ENCODE results near the gene CST1. TPM values are rescaled to one million over a fixed set of nuclear protein-coding genes. Genes with fewer than 3 reads are reported as not detected.
"Not testable (repeated sequence)": the region's sequence is repeated elsewhere in the genome, so short reads cannot be mapped to it uniquely, and the experiment has no call there.

The CST1 gene
- total and polyA plus RNA-seq, 4 donors = not detected

- Histone ChIP-seq H3K4me3 (no peak overlapping the region), H3K27ac (ENCODE audit: low read depth in 1 of 2, low read length in 1 of 2) (no peak overlapping the region), H3K9me3 (ENCODE audit: control insufficient read depth in 4 of 4, insufficient read depth in 3 of 4, low read length in 3 of 4) (peaks cover 0 to 7% (median 0%) of the 10 kb centered on the region in 4 donors), H3K9ac (ENCODE audit: insufficient read depth in 1 of 2, low read length in 2 of 2) (no peak overlapping the region), H3K4me1 (ENCODE audit: control insufficient read depth in 5 of 5, insufficient read depth in 5 of 5, low read length in 5 of 5) (no peaks in the 10 kb centered on the region), H3K36me3 (ENCODE audit: control insufficient read depth in 4 of 4, insufficient read depth in 4 of 4, low read length in 4 of 4) (no peaks in the 10 kb centered on the region), H3K27me3 (ENCODE audit: control insufficient read depth in 3 of 3, insufficient read depth in 3 of 3, low read length in 2 of 3) (no peaks in the 10 kb centered on the region)
- DNase-seq (no peak), ATAC-seq (ENCODE audit: insufficient read depth, low FRiP score) (no peak)
- 90 to 92% methylated on average over 4 to 5 of the region's 5 CpGs for WGBS, 2 donors
- TF ChIP-seq CTCF (IDR thresholded peaks at IDR 0.05; ENCODE audit: control extremely low read depth, extremely low read depth) = no peak
Measured at GRCh38 chr20:23765578-23765977, 14.8 kb upstream of the CST1 start.

GRCh38 chr20:23764630-23765029 lies 13.9 kb upstream of the CST1 start:
- H3K36me3 ChIP-seq (ENCODE audit: control insufficient read depth in 4 of 4, insufficient read depth in 4 of 4, low read length in 4 of 4); H3K9me3 ChIP-seq (ENCODE audit: control insufficient read depth in 4 of 4, insufficient read depth in 3 of 4, low read length in 3 of 4); ATAC-seq (ENCODE audit: insufficient read depth, low FRiP score); H3K4me1 ChIP-seq (ENCODE audit: control insufficient read depth in 5 of 5, insufficient read depth in 5 of 5, low read length in 5 of 5); H3K9ac ChIP-seq (ENCODE audit: insufficient read depth in 1 of 2, low read length in 2 of 2); H3K27me3 ChIP-seq (ENCODE audit: control insufficient read depth in 3 of 3, insufficient read depth in 3 of 3, low read length in 2 of 3); DNase-seq; H3K4me3 ChIP-seq; H3K27ac ChIP-seq (ENCODE audit: low read depth in 1 of 2, low read length in 1 of 2): not testable (repeated sequence)
- 23 to 62% methylated on average over 2 of the region's 2 CpGs for WGBS, 2 donors

- Histone ChIP-seq H3K9ac (ENCODE audit: insufficient read depth in 1 of 2, low read length in 2 of 2) (no peak overlapping the region), H3K27me3 (ENCODE audit: control insufficient read depth in 3 of 3, insufficient read depth in 3 of 3, low read length in 2 of 3) (no peaks in the 10 kb centered on the region), H3K27ac (ENCODE audit: low read depth in 1 of 2, low read length in 1 of 2) (no peak overlapping the region), H3K9me3 (ENCODE audit: control insufficient read depth in 4 of 4, insufficient read depth in 3 of 4, low read length in 3 of 4) (peaks cover 0 to 7% (median 0%) of the 10 kb centered on the region in 4 donors), H3K4me1 (ENCODE audit: control insufficient read depth in 5 of 5, insufficient read depth in 5 of 5, low read length in 5 of 5) (no peaks in the 10 kb centered on the region), H3K36me3 (ENCODE audit: control insufficient read depth in 4 of 4, insufficient read depth in 4 of 4, low read length in 4 of 4) (no peaks in the 10 kb centered on the region), H3K4me3 (no peak overlapping the region)
- no peak for DNase-seq
- ATAC-seq (ENCODE audit: insufficient read depth, low FRiP score) = no peak
- no peak for TF ChIP-seq CTCF (IDR thresholded peaks at IDR 0.05; ENCODE audit: control extremely low read depth, extremely low read depth)
Measured at GRCh38 chr20:23763345-23763744, 12.6 kb upstream of the CST1 start.

- ATAC-seq (ENCODE audit: insufficient read depth, low FRiP score) = peak; percentile 34
- Histone ChIP-seq H3K9me3 (ENCODE audit: control insufficient read depth in 4 of 4, insufficient read depth in 3 of 4, low read length in 3 of 4) (peaks cover 0 to 7% (median 0%) of the 10 kb centered on the region in 4 donors), H3K36me3 (ENCODE audit: control insufficient read depth in 4 of 4, insufficient read depth in 4 of 4, low read length in 4 of 4) (no peaks in the 10 kb centered on the region), H3K9ac (ENCODE audit: insufficient read depth in 1 of 2, low read length in 2 of 2) (no peak overlapping the region), H3K27ac (ENCODE audit: low read depth in 1 of 2, low read length in 1 of 2) (no peak overlapping the region), H3K27me3 (ENCODE audit: control insufficient read depth in 3 of 3, insufficient read depth in 3 of 3, low read length in 2 of 3) (no peaks in the 10 kb centered on the region), H3K4me3 (no peak overlapping the region), H3K4me1 (ENCODE audit: control insufficient read depth in 5 of 5, insufficient read depth in 5 of 5, low read length in 5 of 5) (peaks cover 0 to 3% (median 0%) of the 10 kb centered on the region in 5 donors)
- no peak for DNase-seq
- WGBS, 2 donors = 85 to 86% methylated on average over 2 of the region's 2 CpGs
- no peak for TF ChIP-seq CTCF (IDR thresholded peaks at IDR 0.05; ENCODE audit: control extremely low read depth, extremely low read depth)
Measured at GRCh38 chr20:23759306-23759940, 8.7 kb upstream of the CST1 start.

- not testable (repeated sequence) for H3K4me1 ChIP-seq (ENCODE audit: control insufficient read depth in 5 of 5, insufficient read depth in 5 of 5, low read length in 5 of 5); H3K9ac ChIP-seq (ENCODE audit: insufficient read depth in 1 of 2, low read length in 2 of 2); ATAC-seq (ENCODE audit: insufficient read depth, low FRiP score); H3K27ac ChIP-seq (ENCODE audit: low read depth in 1 of 2, low read length in 1 of 2); H3K27me3 ChIP-seq (ENCODE audit: control insufficient read depth in 3 of 3, insufficient read depth in 3 of 3, low read length in 2 of 3); H3K9me3 ChIP-seq (ENCODE audit: control insufficient read depth in 4 of 4, insufficient read depth in 3 of 4, low read length in 3 of 4); H3K36me3 ChIP-seq (ENCODE audit: control insufficient read depth in 4 of 4, insufficient read depth in 4 of 4, low read length in 4 of 4); H3K4me3 ChIP-seq
- 15 to 41% methylated on average over 3 of the region's 3 CpGs for WGBS, 2 donors
- DNase-seq = peak in 1 of 3 donors; percentile 12
Measured at GRCh38 chr20:23756792-23757191, 6.1 kb upstream of the CST1 start.

- H3K9me3 ChIP-seq (ENCODE audit: control insufficient read depth in 4 of 4, insufficient read depth in 3 of 4, low read length in 3 of 4); ATAC-seq (ENCODE audit: insufficient read depth, low FRiP score); H3K4me1 ChIP-seq (ENCODE audit: control insufficient read depth in 5 of 5, insufficient read depth in 5 of 5, low read length in 5 of 5); H3K36me3 ChIP-seq (ENCODE audit: control insufficient read depth in 4 of 4, insufficient read depth in 4 of 4, low read length in 4 of 4); H3K9ac ChIP-seq (ENCODE audit: insufficient read depth in 1 of 2, low read length in 2 of 2); DNase-seq; H3K27me3 ChIP-seq (ENCODE audit: control insufficient read depth in 3 of 3, insufficient read depth in 3 of 3, low read length in 2 of 3); H3K4me3 ChIP-seq: not testable (repeated sequence)
- peak overlapping the region in 1 of 2 donors; percentile 52 for H3K27ac ChIP-seq (ENCODE audit: low read depth in 1 of 2, low read length in 1 of 2)
- whole genome bisulfite sequencing, 2 donors = 76 to 92% methylated on average over 3 of the region's 3 CpGs
Measured at GRCh38 chr20:23755131-23755611, 4.4 kb upstream of the CST1 start.

All from lung (tissue), 12 donors.